NCI-H82 treated with DMSO at 0.1 percent for 48 hours (cell line): ENCODE results near the gene MCC.

ENCODE experiments used
- DNase-seq: peaks from one replicate; lab custom pipeline; 2025; ENCODE audit not compliant: unreplicated experiment; lab: John Stamatoyannopoulos, UW

The MCC gene

DNA sequence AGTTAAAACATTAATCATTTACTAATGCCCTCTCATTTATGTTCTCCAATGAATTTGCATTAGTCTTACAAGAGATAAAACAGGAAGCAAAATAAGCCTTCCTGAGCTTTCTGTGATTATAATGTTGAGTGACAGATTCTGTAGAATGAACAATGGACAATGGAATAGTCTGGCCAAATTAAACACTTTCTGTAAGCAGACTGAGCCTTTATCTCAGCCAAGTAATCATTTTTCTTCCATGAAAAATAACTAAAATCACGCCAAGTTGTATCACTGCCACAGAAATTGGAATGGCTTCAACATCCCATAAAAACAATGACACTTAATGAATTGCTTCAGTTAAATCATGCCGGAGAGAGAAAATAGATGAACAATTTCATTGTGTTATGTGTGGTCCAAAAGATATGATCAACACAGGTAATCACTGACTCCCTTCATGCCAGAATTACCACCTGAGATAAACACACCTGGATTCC is 116.5 kb downstream of the MCC start:
- no peak for DNase-seq

DNA sequence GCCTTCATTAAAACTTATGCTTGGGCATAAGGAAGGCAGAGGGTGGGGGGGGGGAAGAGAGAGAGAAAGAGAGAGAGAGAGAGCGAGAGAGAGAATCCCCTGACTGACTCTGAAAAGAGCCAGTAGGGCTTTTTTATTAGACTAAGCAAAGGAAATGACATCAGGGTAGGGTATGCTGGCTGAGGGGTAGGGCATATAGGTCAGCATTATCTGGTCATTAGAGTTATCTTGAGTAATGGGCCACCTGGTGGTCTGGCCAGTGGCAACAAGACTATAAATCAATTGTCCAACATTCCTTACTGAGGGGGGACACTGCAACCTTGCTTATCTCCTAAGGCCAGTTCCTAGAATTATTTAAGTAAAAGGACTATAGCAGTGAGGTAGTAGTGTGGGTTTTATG is 120.7 kb downstream of the MCC start:
- DNase-seq: peak; percentile 10

DNA sequence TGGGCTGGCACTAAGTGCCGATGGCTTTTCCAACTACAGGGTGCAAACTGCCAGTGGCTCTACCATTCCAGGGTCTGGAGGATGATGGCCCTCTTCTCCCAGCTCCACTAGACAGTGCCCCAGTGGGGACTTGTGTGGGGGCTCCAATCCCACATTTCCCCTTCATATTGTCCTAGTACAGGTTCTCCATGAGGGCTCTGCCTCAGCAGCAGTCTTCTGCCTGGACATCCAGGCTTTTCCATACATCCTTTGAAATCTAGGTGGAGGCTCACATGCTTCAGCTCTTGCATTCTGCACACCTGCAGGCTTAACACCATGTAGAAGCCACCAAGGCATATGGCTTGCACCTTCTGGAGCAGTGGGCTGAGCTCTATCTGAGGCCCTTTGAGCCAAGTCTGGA is 123.8 kb downstream of the MCC start:
- DNase-seq: no peak

DNA sequence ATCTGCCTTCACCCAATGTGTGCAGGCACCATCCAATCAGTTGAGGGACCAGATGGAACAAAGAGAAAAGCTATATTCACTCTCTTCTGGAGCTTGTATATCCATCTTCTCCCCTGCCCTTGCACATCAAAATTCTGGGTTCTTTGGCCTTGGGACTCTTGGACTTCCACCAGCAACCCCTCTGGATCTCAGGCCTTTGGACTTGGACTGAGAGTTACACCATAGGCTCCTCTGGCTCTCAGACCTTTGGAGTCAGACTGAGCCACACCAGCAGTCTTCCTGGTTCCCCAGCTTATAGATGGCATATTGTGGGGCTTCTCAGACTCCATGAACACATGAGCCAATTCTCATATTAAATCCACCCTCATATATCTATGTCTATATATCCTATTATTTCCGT is 126.6 kb downstream of the MCC start:
- no peak for DNase-seq

DNA sequence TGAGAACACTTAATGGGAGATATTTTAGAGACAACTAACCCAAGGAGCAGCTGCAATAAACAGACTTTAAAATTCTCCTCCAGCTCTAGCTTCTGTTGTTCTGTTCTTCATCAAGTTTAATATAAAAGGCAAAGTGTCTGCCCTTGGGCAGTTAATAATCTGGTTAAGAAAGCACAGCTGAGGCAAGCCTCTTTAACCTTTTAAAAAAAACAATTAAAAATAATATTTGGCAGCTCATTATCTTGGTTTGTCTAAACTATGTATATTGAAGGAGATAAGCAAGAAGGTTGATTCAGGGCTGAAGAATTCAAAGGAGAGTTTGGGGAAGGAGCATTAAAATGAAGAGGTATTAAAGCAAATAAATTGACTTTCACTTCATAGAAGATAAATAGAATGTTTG is 128.8 kb downstream of the MCC start:
- no peak for DNase-seq

DNA sequence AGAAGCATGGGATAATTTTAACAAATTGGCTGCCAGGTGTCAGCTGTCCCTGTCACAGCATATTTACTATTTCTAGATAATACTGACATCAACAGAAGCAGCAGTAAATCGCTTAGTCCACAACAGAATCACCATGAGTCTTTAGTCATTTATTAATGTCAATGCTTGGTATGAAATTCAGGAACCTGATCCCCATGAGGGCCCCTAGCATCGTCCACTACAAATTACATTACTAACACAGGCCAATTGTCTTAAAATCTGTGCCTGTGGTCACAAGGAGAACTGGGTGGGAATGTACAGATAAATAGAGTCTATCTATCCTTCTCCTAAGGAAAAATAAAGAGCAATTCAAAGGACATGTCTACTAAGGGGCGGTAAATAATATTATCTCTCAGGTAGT is 129.6 kb downstream of the MCC start:
- DNase-seq: no peak

DNA sequence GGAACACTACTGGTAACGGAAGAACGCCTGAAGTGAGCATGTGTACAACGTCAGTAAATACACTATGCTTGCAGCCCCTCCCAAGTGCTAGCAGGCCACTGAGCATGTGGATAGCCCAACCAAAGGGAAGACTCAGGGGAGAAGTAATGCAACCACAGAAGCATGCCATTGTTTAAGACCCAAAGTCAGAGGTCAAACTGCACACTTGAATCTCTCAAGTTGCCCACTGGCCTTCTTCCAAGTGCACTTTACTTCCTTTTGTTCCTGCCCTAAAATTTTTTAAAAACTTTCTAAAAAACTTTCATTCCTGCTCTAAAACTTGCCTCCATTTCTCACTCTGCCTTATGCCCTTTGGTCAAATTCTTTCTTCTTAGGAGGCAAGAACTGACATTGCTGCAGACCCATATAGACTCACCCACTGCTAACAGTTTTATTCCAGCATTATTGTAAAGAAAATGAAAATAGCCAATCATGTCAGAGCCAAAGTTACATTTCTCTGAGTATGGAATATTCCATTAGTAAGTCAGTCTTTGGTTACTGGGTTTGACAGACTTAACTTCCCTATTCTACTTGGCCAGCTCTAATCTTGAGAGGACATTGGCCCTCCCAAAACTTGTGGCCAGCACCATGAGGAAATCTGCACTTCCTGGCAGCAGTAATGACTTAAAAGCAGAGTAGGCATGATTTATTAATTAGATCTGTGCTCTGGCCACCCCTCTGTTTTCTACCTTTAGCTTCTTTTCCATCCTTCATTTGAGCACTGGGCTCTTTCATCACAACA is 130.4 kb downstream of the MCC start:
- no peak for DNase-seq

DNA sequence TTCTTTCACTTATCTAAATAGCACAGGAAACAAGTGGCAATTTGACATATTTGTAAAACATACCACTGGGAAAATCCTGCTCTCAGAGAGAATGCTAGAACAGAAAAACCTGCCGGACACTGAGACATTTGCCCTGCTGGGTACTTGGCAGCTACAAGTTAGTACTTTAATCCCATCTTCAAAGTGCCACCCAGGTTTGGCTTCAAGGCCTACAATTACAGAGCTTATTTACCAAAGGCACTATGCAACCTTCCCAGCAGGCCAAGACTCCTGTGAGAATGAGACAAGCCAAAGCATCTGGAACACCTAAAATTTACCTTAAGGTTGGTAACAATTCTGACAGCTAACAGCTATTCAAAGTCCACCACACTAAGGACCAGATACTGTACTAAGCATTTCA is 131.8 kb downstream of the MCC start:
- no peak for DNase-seq

DNA sequence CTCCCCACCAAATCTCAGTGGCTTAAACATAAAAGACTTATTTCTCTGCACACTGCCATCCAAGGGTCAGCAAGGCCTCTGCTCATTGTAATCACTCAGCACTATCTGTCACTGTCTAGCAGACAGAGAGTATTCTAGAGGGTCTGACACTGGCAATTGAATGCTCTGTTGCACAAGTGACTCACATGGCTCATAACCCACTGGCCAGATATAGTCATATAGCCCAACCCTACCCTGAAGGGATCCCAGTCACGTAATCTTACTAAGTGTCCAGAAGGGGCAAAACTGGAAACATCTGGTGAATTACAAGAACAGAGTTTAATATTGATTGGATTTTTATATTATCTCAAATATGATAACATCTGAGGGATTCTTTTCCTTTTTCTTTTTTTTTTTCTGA is 134.2 kb downstream of the MCC start:
- no peak for DNase-seq

DNA sequence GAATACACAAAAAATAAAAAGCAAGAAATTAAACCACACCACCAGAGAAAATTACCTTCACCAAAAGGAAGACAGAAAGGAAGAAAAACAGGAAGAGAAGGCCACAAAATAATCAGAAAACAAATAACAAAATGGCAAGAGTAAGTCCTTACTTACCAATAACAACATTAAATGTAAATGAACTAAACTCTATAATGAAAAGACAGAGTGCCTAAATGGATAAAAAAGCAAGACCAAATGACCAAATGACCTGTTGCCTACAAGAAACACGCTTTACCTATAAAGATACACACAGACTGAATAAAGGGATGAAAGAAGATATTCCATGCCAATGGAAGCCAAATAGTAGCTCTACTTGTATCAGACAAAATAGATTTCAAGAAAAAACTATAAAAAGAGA is 140.7 kb downstream of the MCC start:
- DNase-seq: no peak

DNA sequence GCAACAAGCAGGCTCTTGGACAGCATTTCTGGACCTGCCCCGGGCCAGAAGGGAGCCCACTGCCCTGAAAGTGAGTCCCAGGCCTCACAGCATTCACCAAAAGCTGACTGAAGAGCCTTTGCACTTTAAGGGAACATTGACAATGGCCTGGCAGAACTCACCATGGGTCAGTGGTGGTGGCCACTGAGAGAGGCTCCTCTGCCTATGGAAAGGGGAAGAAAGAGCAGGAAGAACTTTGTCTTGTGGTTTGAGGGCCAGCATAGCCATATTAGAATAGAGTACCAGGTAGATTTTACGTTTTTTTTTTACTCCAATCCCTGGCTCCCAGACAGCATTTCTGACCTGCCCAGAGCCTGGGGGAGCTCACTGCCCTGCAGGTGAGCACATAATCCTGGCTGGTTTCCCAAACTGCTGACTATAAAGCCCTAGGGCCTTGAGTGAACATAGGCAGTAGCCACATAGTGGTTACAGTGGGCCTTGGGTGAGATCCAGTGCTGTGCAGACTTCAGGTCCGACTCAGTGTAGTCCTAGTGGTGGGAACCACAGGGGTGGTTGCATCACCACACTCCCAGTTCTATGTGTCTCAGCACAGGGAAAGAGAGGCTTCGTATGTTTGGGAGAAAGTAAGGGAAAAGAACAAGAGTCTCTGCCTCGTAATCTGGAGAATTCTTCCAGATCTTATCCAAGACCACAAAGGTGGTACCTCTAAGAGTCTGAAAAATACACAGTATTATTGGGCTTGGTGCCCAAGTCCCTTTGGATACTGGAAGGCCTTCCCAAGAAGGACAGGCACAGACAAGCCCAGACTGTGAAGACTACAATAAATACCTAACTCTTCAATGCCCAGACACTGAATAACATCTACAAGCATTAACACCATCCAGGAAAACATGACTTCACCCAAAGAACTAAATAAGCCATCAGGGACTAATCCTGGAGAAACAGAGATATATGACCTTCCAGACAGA is 143.0 kb downstream of the MCC start:
- DNase-seq: no peak

DNA sequence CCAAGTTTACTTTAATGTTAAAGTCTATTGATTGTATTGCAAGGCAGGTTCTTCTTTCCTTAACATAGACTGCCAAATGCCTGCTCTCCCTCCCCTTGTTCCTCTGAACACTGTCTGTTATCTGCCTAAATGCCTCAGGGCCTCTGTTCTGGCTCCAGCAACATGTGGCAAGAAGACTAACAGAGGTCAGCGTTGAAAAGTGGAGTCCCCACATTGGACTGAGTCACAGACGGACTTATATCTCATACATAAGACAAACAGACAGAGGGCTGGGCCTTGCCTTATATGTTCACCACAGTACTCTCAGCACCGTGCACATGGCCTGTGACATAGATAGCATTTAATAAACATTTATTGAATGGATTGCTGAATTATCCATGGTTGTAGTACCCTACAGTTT is 144.9 kb downstream of the MCC start:
- no peak for DNase-seq

DNA sequence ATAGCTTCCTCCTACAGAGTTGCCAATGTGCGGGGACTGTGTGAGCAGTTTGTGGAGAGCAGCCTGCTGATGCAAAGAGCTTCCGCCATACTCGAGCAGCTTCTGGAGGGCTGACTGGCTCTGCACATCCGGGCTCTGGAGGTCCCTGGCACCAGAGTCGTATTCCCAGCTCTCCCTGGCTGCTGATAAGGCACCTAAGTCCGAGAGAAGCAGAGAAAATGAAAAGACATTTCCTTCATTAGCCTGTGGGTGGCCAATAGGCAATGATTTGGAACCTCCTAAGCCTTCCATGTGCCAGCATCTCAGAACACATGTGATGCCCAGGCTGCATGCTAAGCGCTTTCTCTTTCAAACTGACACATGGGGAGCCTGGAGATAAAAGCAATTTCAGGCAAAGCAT is 147.7 kb downstream of the MCC start:
- DNase-seq: no peak

DNA sequence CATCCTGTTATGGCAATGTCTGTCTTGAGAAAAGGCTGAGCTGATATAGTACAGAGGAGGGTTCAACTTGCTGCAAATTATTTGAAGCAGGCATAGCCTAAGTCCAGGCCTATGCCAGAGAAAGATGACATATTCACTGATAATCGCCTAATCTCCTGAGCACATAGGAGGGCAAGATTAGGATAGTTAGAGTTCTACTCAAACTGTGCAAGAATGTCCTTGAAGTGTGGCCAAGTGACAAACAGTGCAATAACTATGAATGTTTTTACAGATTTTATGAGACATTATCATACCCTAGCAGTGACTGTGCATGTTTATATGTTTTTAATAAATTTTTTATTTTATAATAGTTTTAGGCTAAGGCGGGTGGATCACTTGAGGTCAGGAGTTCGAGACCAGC is 149.6 kb downstream of the MCC start:
- DNase-seq: no peak

DNA sequence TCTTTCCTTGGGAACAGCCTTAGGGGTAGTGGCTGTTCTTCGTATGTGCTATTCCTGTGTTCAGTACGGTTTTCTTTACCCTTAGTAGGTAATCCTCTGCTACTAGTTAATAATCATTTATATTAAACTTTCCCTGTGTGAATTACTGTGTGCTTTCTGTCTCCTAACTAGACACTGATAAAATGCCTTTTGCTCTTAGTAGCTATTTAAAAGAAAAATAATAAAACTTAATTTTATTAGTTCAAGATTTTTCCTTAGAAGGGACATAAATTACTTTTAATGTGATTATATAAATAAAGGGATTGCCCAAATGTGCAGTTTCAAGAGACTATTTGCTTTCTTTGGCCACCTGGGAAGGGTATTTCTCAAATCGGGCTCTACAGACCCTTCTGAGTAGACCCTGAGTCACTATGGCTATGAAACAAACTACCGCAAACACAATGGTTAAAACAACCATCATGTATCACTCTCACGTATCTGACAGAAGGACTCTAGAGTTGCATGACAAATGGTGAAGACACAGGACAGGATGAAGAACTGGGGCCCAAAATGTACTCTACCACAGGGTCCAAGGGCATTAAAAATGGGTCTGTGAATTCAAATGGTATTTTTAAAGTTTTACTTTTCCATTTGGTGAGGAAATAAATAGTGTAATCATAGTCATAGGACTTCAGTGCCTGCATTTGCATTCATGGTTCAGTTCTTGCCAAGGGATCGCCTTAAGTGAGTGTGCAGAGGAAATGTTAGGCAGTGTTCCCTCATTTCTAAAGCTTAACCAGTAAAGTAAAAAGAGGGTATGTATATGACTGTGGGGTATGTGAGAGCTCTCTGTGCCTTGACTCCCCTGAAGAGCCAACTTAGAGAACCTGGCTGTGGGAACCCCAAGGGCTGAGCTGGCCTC is 150.5 kb downstream of the MCC start:
- DNase-seq: no peak

DNA sequence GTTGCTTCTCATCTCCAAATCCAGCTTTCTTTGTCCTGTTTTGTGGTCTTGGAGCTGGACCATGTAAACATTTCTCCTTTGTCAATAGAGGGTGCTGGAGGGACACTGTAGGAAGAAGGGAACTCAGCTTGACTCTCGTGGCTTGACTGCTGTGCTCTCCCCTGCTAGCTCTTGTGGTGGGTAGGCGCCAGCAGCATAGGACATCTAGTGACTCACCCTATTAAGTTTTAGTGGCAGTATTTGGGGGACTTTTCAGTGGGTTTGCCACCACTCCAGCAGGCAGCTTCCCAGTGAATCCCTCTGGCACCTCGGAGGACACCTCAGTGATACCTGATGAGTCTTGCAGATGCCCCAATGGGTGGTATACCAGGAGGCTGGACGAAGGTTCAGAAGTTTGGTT is 151.3 kb downstream of the MCC start:
- DNase-seq: peak; percentile 12

DNA sequence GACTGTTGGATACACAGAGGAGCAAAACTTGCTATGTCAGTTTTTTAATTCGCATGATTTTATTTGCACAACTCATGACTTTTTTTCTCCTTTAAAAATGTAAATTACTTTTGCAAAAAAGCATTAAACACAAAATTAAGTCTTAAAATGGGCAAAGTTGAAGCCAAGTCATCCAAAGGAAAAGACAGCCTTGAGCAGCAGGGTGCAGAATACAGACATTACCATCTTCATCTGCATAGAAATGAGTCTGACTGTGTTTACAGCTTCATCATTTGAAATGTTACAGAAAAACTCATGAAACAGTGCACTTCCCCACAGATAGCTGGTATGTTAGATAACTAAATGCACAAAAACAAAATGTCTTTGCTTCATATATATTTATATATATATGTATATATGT is 154.8 kb downstream of the MCC start:
- DNase-seq: no peak

DNA sequence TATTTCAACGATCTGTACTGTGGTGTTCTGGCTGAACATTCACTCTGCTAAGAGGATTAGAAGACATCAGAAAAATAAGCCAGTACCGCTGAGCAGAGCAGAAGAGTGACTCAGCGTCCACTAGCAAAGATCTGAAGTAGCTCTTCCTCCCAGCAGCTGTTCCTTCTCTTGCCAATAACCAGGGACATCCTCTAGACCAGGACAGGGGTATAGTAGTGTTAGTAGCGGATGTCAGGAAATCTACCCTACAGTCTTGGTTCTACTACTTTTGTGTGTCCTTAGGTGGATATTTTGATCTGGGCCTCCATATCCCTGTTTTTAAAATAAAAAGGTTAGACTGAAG is 157.1 kb downstream of the MCC start:
- peak; percentile 60 for DNase-seq

DNA sequence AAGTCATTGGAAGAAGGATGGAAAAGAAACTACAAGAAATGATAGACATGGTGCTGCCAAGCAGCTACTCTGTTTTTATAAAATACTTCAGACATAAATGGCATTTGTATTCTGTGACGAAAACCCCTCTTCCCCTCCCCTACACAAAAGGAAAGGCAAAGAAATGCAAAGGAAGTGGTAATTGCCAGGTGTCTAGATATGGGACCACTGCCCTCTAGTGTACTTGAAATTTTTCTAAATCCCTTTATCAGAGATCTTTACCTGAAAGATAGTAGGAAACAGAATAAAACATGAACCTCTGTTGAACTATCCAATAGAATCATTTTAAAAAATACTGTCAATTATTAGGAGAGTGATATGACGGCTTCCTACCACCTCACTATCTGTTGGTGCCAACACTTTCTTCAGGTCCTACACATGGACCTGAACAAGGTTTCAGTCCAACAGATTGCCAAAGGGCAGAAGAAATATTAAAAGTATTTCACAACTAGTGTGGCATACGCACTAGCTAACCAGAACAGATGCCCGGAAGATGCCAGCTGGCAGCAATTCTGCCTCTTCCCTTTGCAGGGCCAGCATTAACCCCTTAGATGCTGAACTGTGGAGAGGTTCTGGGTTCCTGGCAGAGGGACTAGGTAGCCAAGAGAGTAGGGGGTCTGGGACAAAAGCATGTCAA is 157.6 kb downstream of the MCC start:
- peak; percentile 48 for DNase-seq

DNA sequence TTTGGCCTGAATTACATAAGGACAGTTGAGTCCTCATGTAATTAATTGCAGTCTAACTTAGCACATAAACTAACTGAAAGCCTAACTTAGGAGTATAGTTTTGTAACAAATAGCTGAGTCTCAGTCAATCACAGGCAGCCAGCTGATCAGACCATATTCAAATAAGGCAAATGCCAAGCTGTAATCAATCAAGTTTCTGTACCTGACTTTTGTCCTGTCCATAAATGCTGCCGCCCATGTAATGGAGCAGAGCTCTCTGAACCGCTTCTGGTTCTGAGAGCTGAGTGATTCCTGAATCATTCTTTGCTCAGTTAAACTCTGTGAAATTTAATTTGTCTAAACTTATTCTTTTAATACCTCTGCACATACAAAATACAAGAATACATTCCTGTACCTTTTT is 158.3 kb downstream of the MCC start:
- DNase-seq: no peak

DNA sequence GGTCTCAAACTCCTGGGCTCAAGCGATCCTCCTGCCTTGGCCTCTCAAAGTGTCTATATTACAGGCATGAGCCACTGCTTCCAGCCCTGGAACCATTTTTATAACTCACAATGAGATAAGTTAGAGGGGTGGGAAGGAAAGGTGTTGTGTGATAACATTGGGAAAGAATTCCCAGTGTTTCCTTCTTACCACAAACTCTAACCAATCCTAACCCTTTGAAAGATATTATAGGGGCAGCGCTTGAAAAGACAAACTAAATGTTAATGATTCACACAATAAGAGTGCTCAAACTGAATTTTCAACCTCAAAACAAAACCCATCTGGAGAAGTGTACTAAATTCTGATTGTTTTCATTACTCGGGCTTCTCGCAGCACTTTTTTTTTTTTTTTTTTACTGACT is 163.2 kb downstream of the MCC start:
- no peak for DNase-seq
